Measurements from ENCODE around the gene B4GALT6. TPM values are rescaled to one million over a fixed set of nuclear protein-coding genes. Genes with fewer than 3 reads are reported as not detected.
A peak's percentile ranks its signal among the peaks of the same experiment; 100 is the strongest.

B4GALT6 gene
- total and polyA plus RNA-seq, 2 of the 13 experiments (the other 11 are each of a cell fraction or from before 2014, with no cell fraction given), result 1.9 to 3.3 TPM

GRCh38 chr18:31583185-31583854 lies 101.1 kb downstream of the B4GALT6 start (continued):
- TF ChIP-seq HNF1A (IDR thresholded peaks at IDR 0.05; ENCODE audit: low read depth) (no peak), HNF1A (CRISPR knock-in tag; IDR thresholded peaks at IDR 0.05; ENCODE audit: borderline replicate concordance) (peak; percentile 18; the same call in 1 of the 2 replicates), MTA1 (CRISPR knock-in tag; IDR thresholded peaks at IDR 0.05; ENCODE audit: borderline replicate concordance) (no peak), ZNF737 (CRISPR knock-in tag; IDR thresholded peaks at IDR 0.05; ENCODE audit: borderline replicate concordance) (no peak), IKZF5 (CRISPR knock-in tag; IDR thresholded peaks at IDR 0.05) (no peak), IRF9 (CRISPR knock-in tag; IDR thresholded peaks at IDR 0.05; ENCODE audit: borderline replicate concordance) (no peak), ZNF180 (CRISPR knock-in tag; IDR thresholded peaks at IDR 0.05; ENCODE audit: borderline replicate concordance, low read depth) (no peak), ZNF296 (CRISPR knock-in tag; conservative IDR thresholded peaks at IDR 0.05) (no peak), HMG20B (CRISPR knock-in tag; conservative IDR thresholded peaks at IDR 0.05) (no peak), ZNF7 (CRISPR knock-in tag; IDR thresholded peaks at IDR 0.05) (no peak), CEBPG (CRISPR knock-in tag; IDR thresholded peaks at IDR 0.05) (peak; percentile 68), ARNT (IDR thresholded peaks at IDR 0.05) (no peak), KLF13 (CRISPR knock-in tag; IDR thresholded peaks at IDR 0.05) (no peak), TEF (CRISPR knock-in tag; IDR thresholded peaks at IDR 0.05) (peak; percentile 56; the same call in 1 of the 2 replicates), ZNF792 (CRISPR knock-in tag; IDR thresholded peaks at IDR 0.05) (no peak), ZNF777 (CRISPR knock-in tag; IDR thresholded peaks at IDR 0.05) (no peak), REST (IDR thresholded peaks at IDR 0.05; ENCODE audit: borderline replicate concordance in 1 of 2, low read depth in 1 of 2, low read length in 2 of 2) (0 out of 4 replicates have a peak, but pooled peaks of 1 of the 2 experiments have one; percentile 10)

Measured in HepG2 (cell line).